ENCODE results near the gene KCP.

Gene KCP

DNA sequence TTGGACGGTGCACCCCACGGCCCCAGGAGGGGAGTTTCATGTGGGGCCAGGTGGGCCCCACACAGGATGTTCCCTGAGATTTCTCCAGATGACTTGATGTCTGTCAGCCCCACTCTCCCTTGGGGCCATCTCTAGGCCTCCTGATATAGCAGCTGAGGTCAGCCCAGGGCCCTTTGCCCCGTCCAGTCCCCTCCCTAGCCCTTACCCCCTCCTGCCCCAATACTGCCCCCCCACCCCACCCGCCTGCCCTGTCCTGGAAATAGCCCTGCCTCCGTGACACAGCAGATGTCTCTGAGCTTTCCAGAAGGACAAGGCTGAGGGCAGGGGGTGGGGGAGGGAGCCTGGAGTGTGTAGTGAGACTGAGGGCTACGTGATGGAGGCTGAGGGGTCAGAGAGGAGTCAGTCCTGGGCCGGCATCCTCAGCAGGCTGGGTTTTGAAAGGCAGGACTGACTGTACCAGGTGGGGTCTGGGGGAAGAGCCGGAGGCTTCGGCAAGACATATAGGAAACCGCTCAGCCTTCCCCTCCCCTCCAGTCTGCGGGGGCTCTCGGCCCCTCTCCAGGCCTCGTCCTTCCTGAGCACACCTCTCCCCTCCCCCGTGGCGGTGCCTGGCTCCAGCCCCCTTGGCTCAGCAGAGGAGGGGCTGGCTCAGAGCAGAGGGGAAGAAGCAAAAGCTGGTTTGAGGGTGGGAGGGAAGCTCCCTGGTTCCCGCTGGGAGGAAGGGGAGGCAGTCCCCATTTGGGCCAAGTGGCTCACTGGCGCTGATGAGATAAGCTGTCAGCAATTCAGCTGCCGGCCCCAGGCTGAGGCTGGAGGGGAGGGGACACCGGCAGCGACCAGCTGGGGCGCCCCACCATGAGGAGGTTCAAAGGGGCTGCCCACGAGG is 78.3 kb downstream of the KCP start:
- peak overlapping the region; percentile 79 for H3K4me3 ChIP-seq (ENCODE audit: low read length, poor library complexity, severe bottlenecking)
- peak overlapping the region; percentile 99 for H3K4me2 ChIP-seq (ENCODE audit: low read depth, low read length, poor library complexity, severe bottlenecking)
- H4K20me1 ChIP-seq (ENCODE audit: insufficient read depth, low read length, poor library complexity, severe bottlenecking) = no peaks in the 10 kb centered on the region
- H3K4me1 ChIP-seq (ENCODE audit: insufficient read depth, low read length, poor library complexity, severe bottlenecking) = peaks cover 29% of the 10 kb centered on the region
- H3K79me2 ChIP-seq (ENCODE audit: insufficient read depth, low read length) = peaks cover 11% of the 10 kb centered on the region
- peak overlapping the region; percentile 82 for H2AFZ ChIP-seq (ENCODE audit: low read length)
- TF ChIP-seq, protein P1, sequence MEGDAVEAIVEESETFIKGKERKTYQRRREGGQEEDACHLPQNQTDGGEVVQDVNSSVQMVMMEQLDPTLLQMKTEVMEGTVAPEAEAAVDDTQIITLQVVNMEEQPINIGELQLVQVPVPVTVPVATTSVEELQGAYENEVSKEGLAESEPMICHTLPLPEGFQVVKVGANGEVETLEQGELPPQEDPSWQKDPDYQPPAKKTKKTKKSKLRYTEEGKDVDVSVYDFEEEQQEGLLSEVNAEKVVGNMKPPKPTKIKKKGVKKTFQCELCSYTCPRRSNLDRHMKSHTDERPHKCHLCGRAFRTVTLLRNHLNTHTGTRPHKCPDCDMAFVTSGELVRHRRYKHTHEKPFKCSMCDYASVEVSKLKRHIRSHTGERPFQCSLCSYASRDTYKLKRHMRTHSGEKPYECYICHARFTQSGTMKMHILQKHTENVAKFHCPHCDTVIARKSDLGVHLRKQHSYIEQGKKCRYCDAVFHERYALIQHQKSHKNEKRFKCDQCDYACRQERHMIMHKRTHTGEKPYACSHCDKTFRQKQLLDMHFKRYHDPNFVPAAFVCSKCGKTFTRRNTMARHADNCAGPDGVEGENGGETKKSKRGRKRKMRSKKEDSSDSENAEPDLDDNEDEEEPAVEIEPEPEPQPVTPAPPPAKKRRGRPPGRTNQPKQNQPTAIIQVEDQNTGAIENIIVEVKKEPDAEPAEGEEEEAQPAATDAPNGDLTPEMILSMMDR (conservative IDR thresholded peaks at IDR 0.05; ENCODE audit: low read length) = no peak
- no peak for TF ChIP-seq EZH2phosphoT487 (IDR thresholded peaks at IDR 0.05; ENCODE audit: borderline replicate concordance)
- 0 out of 2 replicates have a peak, but pooled peaks cover 2% of the 10 kb centered on the region for H3F3A ChIP-seq (ENCODE audit: low read depth)
- H3K9me3 ChIP-seq (ENCODE audit: insufficient read depth, low read depth, low read length) = no peaks in the 10 kb centered on the region
- H3K9ac ChIP-seq (ENCODE audit: low read depth, low read length, poor library complexity, severe bottlenecking) = peak overlapping the region; percentile 91
- H3K9me2 ChIP-seq (replicated peaks; ENCODE audit: low read depth, low read length) = no peaks in the 10 kb centered on the region
- no peaks in the 10 kb centered on the region for H3K27me3 ChIP-seq (ENCODE audit: insufficient read depth, low read length, poor library complexity, severe bottlenecking)
- H3K36me3 ChIP-seq (ENCODE audit: insufficient read depth, low read length) = no peaks in the 10 kb centered on the region

DNA sequence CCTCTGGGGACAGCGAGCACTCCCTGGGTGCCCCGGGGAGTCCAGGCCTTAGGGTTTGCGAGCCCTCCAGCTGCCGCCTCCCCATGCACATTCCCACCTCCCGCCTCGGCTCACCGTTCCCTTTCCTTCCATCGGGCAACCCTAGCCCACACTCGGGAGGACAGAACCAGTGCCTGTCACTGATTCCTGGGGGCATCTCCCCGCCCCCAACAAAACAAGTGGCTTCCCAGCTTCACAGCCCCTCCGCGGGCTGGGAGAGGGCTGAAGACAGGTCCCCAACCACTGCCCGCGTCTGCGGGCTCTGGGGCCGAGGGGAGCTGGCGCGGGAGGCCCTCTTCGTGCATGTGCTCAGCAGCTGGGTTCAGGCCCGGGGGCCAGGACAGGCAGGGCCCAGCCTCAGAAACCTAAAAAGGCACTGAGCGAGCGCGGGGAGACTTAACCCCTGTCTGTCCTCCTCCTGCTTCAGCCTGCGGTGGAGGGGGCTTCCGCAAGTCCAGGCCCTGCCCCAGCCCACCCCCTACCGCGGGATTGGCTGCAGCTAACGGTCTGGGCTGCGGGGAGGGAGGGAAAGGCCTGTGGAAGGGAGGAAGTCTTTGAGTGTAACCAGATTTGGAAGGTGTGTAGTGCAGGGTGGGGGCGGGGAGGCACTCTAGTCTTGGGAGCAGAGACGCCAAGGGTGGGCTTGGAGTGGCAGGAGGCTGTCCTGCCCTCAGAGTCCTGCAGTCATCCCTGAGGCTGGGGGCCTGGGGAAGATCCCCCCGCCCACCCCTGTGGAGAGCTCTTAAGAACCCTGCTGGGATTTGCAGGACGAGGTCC is 79.1 kb downstream of the KCP start:
- Histone ChIP-seq H3K9me3 (ENCODE audit: insufficient read depth, low read depth, low read length) (no peaks in the 10 kb centered on the region), H3K79me2 (ENCODE audit: insufficient read depth, low read length) (peaks cover 11% of the 10 kb centered on the region), H3K4me2 (ENCODE audit: low read depth, low read length, poor library complexity, severe bottlenecking) (peak overlapping the region; percentile 99), H3K27me3 (ENCODE audit: insufficient read depth, low read length, poor library complexity, severe bottlenecking) (no peaks in the 10 kb centered on the region), H3K9me2 (replicated peaks; ENCODE audit: low read depth, low read length) (no peaks in the 10 kb centered on the region), H3F3A (ENCODE audit: low read depth) (0 out of 2 replicates have a peak, but pooled peaks cover 2% of the 10 kb centered on the region), H3K4me1 (ENCODE audit: insufficient read depth, low read length, poor library complexity, severe bottlenecking) (peaks cover 29% of the 10 kb centered on the region), H3K9ac (ENCODE audit: low read depth, low read length, poor library complexity, severe bottlenecking) (peak overlapping the region; percentile 91), H2AFZ (ENCODE audit: low read length) (peak overlapping the region; percentile 82), H4K20me1 (ENCODE audit: insufficient read depth, low read length, poor library complexity, severe bottlenecking) (no peaks in the 10 kb centered on the region), H3K4me3 (ENCODE audit: low read length, poor library complexity, severe bottlenecking) (peak overlapping the region; percentile 79), H3K36me3 (ENCODE audit: insufficient read depth, low read length) (no peaks in the 10 kb centered on the region)
- TF ChIP-seq EZH2phosphoT487 (IDR thresholded peaks at IDR 0.05; ENCODE audit: borderline replicate concordance) = no peak
- TF ChIP-seq, protein P1 (conservative IDR thresholded peaks at IDR 0.05; ENCODE audit: low read length) = no peak

DNA sequence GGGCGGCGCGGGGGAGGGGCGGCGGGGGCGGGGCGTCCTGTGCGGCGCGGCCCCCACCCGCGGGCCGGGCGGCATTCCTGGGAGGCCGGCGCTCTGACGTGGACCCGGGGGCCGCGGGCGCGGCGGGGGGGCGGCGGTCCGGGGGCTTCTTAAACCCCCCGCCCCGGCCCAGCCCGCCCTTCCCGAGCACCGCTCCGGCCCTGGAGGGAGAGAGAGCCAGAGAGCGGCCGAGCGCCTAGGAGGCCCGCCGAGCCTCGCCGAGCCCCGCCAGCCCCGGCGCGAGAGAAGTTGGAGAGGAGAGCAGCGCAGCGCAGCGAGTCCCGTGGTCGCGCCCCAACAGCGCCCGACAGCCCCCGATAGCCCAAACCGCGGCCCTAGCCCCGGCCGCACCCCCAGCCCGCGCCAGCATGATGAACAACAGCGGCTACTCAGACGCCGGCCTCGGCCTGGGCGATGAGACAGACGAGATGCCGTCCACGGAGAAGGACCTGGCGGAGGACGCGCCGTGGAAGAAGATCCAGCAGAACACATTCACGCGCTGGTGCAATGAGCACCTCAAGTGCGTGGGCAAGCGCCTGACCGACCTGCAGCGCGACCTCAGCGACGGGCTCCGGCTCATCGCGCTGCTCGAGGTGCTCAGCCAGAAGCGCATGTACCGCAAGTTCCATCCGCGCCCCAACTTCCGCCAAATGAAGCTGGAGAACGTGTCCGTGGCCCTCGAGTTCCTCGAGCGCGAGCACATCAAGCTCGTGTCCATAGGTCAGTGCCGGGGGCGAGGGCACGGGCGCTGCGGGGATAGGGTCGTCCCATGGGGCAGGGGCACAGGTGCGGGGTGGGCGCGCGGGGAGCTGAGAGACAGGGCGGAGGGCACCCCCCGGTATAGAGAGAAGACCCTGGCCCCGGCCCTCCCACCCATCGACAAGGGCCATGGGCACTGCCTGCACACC is 80.0 kb downstream of the KCP start, which contains the start of gene FLNC:
Gene FLNC, plus strand, starts transcription at position 176 of the 947 bp plus-strand sequence. Its CDS starts 232 bp downstream, at position 408.
- 0 out of 2 replicates have a peak, but pooled peaks cover 2% of the 10 kb centered on the region for H3F3A ChIP-seq (ENCODE audit: low read depth)
- TF ChIP-seq EZH2phosphoT487 (IDR thresholded peaks at IDR 0.05; ENCODE audit: borderline replicate concordance) = no peak
- TF ChIP-seq, protein P1 (conservative IDR thresholded peaks at IDR 0.05; ENCODE audit: low read length) = no peak
- H3K9me2 ChIP-seq (replicated peaks; ENCODE audit: low read depth, low read length) = no peaks in the 10 kb centered on the region
- no peaks in the 10 kb centered on the region for H4K20me1 ChIP-seq (ENCODE audit: insufficient read depth, low read length, poor library complexity, severe bottlenecking)
- peaks cover 11% of the 10 kb centered on the region for H3K79me2 ChIP-seq (ENCODE audit: insufficient read depth, low read length)
- H2AFZ ChIP-seq (ENCODE audit: low read length) = peak within 1 kb of the TSS; percentile 82
- H3K4me3 ChIP-seq (ENCODE audit: low read length, poor library complexity, severe bottlenecking) = peak within 1 kb of the TSS; percentile 79
- H3K36me3 ChIP-seq (ENCODE audit: insufficient read depth, low read length) = no peaks in the 10 kb centered on the region
- H3K4me2 ChIP-seq (ENCODE audit: low read depth, low read length, poor library complexity, severe bottlenecking) = peak within 1 kb of the TSS; percentile 99
- peak within 1 kb of the TSS; percentile 91 for H3K9ac ChIP-seq (ENCODE audit: low read depth, low read length, poor library complexity, severe bottlenecking)
- no peaks in the 10 kb centered on the region for H3K9me3 ChIP-seq (ENCODE audit: insufficient read depth, low read depth, low read length)
- peaks cover 29% of the 10 kb centered on the region for H3K4me1 ChIP-seq (ENCODE audit: insufficient read depth, low read length, poor library complexity, severe bottlenecking)
- H3K27me3 ChIP-seq (ENCODE audit: insufficient read depth, low read length, poor library complexity, severe bottlenecking) = no peaks in the 10 kb centered on the region
